Measurements from ENCODE around the gene SLC66A3.
A peak's percentile ranks its signal among the peaks of the same experiment; 100 is the strongest.

SLC66A3 gene

GRCh38 chr2:11140492-11140891 lies 14.8 kb upstream of the SLC66A3 start:
- DNase-seq = no peak

- DNase-seq = no peak
Observed at GRCh38 chr2:11141319-11141718, 13.9 kb upstream of the SLC66A3 start.

- no peak for DNase-seq
Observed at GRCh38 chr2:11142330-11142729, 12.9 kb upstream of the SLC66A3 start.

GRCh38 chr2:11142987-11143386 lies 12.3 kb upstream of the SLC66A3 start:
- DNase-seq = no peak

- DNase-seq = no peak
Observed at GRCh38 chr2:11144077-11144737, 11.1 kb upstream of the SLC66A3 start.

GRCh38 chr2:11144738-11145079 lies 10.6 kb upstream of the SLC66A3 start:
- no peak for DNase-seq

GRCh38 chr2:11145350-11145749 lies 9.9 kb upstream of the SLC66A3 start:
- no peak for DNase-seq

GRCh38 chr2:11146076-11146475 lies 9.2 kb upstream of the SLC66A3 start:
- DNase-seq = no peak

- no peak for DNase-seq
Observed at GRCh38 chr2:11147263-11147662, 8.0 kb upstream of the SLC66A3 start.

GRCh38 chr2:11152591-11152990 lies 2.7 kb upstream of the SLC66A3 start:
- DNase-seq = no peak

- no peak for DNase-seq
Observed at GRCh38 chr2:11154016-11154922, 998 bp upstream of the SLC66A3 start.

- DNase-seq = peak; percentile 93
Observed at GRCh38 chr2:11154923-11155380, 315 bp upstream of the SLC66A3 start.

- DNase-seq = no peak
Observed at GRCh38 chr2:11156396-11157075, 1.3 kb downstream of the SLC66A3 start.

GRCh38 chr2:11157296-11157695 lies 2.0 kb downstream of the SLC66A3 start:
- DNase-seq = no peak

GRCh38 chr2:11157731-11158130 lies 2.5 kb downstream of the SLC66A3 start:
- no peak for DNase-seq

GRCh38 chr2:11158916-11159573 lies 3.8 kb downstream of the SLC66A3 start:
- DNase-seq = no peak

GRCh38 chr2:11159574-11160170 lies 4.4 kb downstream of the SLC66A3 start:
- DNase-seq = no peak

GRCh38 chr2:11160256-11160655 lies 5.0 kb downstream of the SLC66A3 start:
- DNase-seq = no peak

- no peak for DNase-seq
Observed at GRCh38 chr2:11160731-11161455, 5.6 kb downstream of the SLC66A3 start.

GRCh38 chr2:11161747-11162146 lies 6.5 kb downstream of the SLC66A3 start:
- no peak for DNase-seq

GRCh38 chr2:11163439-11164317 lies 8.4 kb downstream of the SLC66A3 start:
- DNase-seq = no peak
